SK-N-SH treated with all-trans-retinoic acid at 6 μM for 48 hours (cell line): ENCODE measurements around the gene SORL1.

Source experiments
- ATAC-seq: fragments of 200-7000 bp; cut with Tn5 transposase; 3 replicates; pipeline ENCODE4 v1.9.1; 2020; ENCODE audit warnings: mild to moderate bottlenecking, moderate library complexity
- ARNTL ChIP-seq: fragments of 450-650 bp; formaldehyde crosslinking; IDR thresholded peaks from 2 replicates; pipeline ENCODE4 v1.5.0; 2020; ENCODE audit warnings: low read depth, mild to moderate bottlenecking, moderate library complexity, borderline replicate concordance
- BACH2 ChIP-seq: fragments of 250-450 bp; sonication (Bioruptor Pico); IDR thresholded peaks from 2 replicates; pipeline ENCODE4 v1.9.0; 2021; ENCODE audit warnings: mild to moderate bottlenecking, borderline replicate concordance
- CSDC2 ChIP-seq: fragments of 250-450 bp; sonication (Bioruptor Pico); IDR thresholded peaks from 2 replicates; pipeline ENCODE4 v1.5.0; 2020; ENCODE audit warnings: mild to moderate bottlenecking, moderate library complexity
- ESRRG ChIP-seq: fragments of 250-450 bp; sonication (Bioruptor Pico); IDR thresholded peaks from 2 replicates; pipeline ENCODE4 v1.6.1; 2021; ENCODE audit warnings: mild to moderate bottlenecking
- ISL1 ChIP-seq: fragments of 250-450 bp; sonication (Bioruptor Pico); IDR thresholded peaks from 2 replicates; pipeline ENCODE4 v2.1.2; 2022; ENCODE audit warnings: mild to moderate bottlenecking, moderate library complexity
- PPARA ChIP-seq: fragments of 250-450 bp; sonication (Bioruptor Pico); IDR thresholded peaks from 2 replicates; pipeline ENCODE4 v1.5.0; 2020; ENCODE audit warnings: mild to moderate bottlenecking, borderline replicate concordance
- RARB ChIP-seq: fragments of 250-450 bp; sonication (Bioruptor Pico); IDR thresholded peaks from 2 replicates; pipeline ENCODE4 v1.8.0; 2021; ENCODE audit warnings: mild to moderate bottlenecking, moderate library complexity
- SNAI2 ChIP-seq: fragments of 250-450 bp; sonication (Bioruptor Pico); IDR thresholded peaks from 2 replicates; pipeline ENCODE4 v1.5.0; 2020; ENCODE audit warnings: mild to moderate bottlenecking, moderate library complexity
- TCF4 ChIP-seq: fragments of 250-450 bp; sonication (Bioruptor Pico); IDR thresholded peaks from 2 replicates; pipeline ENCODE4 v1.8.0; 2021; ENCODE audit warnings: mild to moderate bottlenecking, moderate library complexity, borderline replicate concordance
- ZC3H10 ChIP-seq: fragments of 250-450 bp; sonication (Bioruptor Pico); IDR thresholded peaks from 2 replicates; pipeline ENCODE4 v1.5.1; 2021; ENCODE audit warnings: mild to moderate bottlenecking, moderate library complexity
- ZFP3 ChIP-seq: fragments of 250-450 bp; sonication (Bioruptor Pico); IDR thresholded peaks from 2 replicates; pipeline ENCODE4 v1.5.0; 2020; ENCODE audit warnings: mild to moderate bottlenecking, moderate library complexity
- ZFP30 ChIP-seq: fragments of 450-650 bp; formaldehyde crosslinking; IDR thresholded peaks from 2 replicates; pipeline ENCODE4 v1.5.0; 2022; ENCODE audit warnings: mild to moderate bottlenecking, moderate library complexity
- ZNF565 ChIP-seq: fragments of 450-650 bp; formaldehyde crosslinking; conservative IDR thresholded peaks from 2 replicates; pipeline ENCODE4 v1.5.0; 2020; ENCODE audit warnings: low read depth, mild to moderate bottlenecking, moderate library complexity
- ZNF70 ChIP-seq: fragments of 450-650 bp; formaldehyde crosslinking; IDR thresholded peaks from 2 replicates; pipeline ENCODE4 v1.5.0; 2020; ENCODE audit warnings: mild to moderate bottlenecking, moderate library complexity
- ZNF8 ChIP-seq: fragments of 450-650 bp; formaldehyde crosslinking; IDR thresholded peaks from 2 replicates; pipeline ENCODE4 v1.5.0; 2020; ENCODE audit warnings: mild to moderate bottlenecking, moderate library complexity
- TF ChIP-seq, protein P1 (sequence below): fragments of 250-450 bp; sonication (Bioruptor Pico); IDR thresholded peaks from 2 replicates; pipeline ENCODE4 v1.8.0; 2020; ENCODE audit warnings: mild to moderate bottlenecking, moderate library complexity, borderline replicate concordance
- TF ChIP-seq, protein P2 (sequence below): fragments of 250-450 bp; sonication (Bioruptor Pico); IDR thresholded peaks from 2 replicates; pipeline ENCODE4 v1.5.1; 2020; ENCODE audit warnings: low read depth, mild to moderate bottlenecking, moderate library complexity
- TF ChIP-seq, protein P3 (sequence below): fragments of 250-450 bp; sonication (Bioruptor Pico); IDR thresholded peaks from 2 replicates; pipeline ENCODE4 v1.5.0; 2020; ENCODE audit warnings: mild to moderate bottlenecking, moderate library complexity
- TF ChIP-seq, protein P4 (sequence below): fragments of 250-450 bp; sonication (Bioruptor Pico); IDR thresholded peaks from 2 replicates; pipeline ENCODE4 v1.5.1; 2021; ENCODE audit warnings: mild to moderate bottlenecking, moderate library complexity
- TF ChIP-seq, protein P5 (sequence below): fragments of 250-450 bp; sonication (Bioruptor Pico); IDR thresholded peaks from 2 replicates; pipeline ENCODE4 v1.8.0; 2021; ENCODE audit warnings: low read depth, mild to moderate bottlenecking, moderate library complexity, borderline replicate concordance

Gene SORL1

DNA sequence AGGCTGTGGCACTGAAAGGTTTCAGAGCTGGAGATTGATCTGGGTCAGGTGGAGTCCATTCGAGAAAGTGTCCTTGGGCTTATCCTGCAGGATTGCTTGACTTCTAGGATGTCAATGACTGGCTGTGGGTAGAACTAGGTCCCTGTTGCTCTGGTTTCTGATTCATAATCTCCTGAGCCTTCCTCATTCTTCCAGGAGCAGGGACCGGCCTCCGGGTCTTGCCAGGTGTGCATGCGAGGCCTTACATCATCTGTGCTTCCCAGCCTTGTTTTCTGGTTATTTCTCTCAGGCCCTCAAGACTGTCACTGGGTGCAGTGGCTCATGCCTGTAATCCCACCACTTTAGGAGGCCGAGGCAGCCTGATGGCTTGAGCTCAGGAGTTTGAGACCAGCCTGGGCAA is 33.9 kb downstream of the SORL1 start (continued):
- TF ChIP-seq, protein P1, sequence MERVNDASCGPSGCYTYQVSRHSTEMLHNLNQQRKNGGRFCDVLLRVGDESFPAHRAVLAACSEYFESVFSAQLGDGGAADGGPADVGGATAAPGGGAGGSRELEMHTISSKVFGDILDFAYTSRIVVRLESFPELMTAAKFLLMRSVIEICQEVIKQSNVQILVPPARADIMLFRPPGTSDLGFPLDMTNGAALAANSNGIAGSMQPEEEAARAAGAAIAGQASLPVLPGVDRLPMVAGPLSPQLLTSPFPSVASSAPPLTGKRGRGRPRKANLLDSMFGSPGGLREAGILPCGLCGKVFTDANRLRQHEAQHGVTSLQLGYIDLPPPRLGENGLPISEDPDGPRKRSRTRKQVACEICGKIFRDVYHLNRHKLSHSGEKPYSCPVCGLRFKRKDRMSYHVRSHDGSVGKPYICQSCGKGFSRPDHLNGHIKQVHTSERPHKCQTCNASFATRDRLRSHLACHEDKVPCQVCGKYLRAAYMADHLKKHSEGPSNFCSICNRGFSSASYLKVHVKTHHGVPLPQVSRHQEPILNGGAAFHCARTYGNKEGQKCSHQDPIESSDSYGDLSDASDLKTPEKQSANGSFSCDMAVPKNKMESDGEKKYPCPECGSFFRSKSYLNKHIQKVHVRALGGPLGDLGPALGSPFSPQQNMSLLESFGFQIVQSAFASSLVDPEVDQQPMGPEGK (CRISPR knock-in tag), result no peak
- no peak for TF ChIP-seq BACH2 (CRISPR knock-in tag)

DNA sequence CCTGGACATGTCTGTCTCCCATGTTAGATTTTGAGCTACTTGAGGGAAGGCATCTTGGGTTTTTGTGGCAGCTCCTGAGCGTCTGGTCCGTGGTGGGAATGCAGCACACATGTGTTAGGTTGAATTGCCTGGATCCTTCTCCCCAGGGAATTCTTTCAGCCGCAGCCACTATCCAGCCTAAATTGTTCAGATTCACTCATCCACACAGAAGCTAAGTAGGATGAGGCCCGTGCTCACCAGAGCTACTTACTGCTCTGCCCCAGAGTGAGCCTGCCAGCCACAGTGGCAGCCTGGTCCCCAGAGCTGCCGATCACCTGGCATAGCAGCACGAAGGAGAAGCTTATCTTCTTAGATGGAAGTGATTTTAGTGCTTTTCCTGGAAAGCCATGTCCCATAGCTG is 35.1 kb downstream of the SORL1 start:
- no peak for ATAC-seq
- TF ChIP-seq BACH2 (CRISPR knock-in tag), result no peak
- TF ChIP-seq ZFP3, result no peak
- no peak for TF ChIP-seq CSDC2 (CRISPR knock-in tag)
- TF ChIP-seq ISL1 (CRISPR knock-in tag), result no peak
- TF ChIP-seq TCF4 (CRISPR knock-in tag), result no peak
- TF ChIP-seq ZFP30, result no peak
- TF ChIP-seq, protein P1 (CRISPR knock-in tag), result no peak
- TF ChIP-seq ZNF8 (CRISPR knock-in tag), result no peak
- no peak for TF ChIP-seq ZC3H10 (CRISPR knock-in tag)
- no peak for TF ChIP-seq SNAI2 (CRISPR knock-in tag)
- no peak for TF ChIP-seq ESRRG (CRISPR knock-in tag)
- TF ChIP-seq, protein P2, sequence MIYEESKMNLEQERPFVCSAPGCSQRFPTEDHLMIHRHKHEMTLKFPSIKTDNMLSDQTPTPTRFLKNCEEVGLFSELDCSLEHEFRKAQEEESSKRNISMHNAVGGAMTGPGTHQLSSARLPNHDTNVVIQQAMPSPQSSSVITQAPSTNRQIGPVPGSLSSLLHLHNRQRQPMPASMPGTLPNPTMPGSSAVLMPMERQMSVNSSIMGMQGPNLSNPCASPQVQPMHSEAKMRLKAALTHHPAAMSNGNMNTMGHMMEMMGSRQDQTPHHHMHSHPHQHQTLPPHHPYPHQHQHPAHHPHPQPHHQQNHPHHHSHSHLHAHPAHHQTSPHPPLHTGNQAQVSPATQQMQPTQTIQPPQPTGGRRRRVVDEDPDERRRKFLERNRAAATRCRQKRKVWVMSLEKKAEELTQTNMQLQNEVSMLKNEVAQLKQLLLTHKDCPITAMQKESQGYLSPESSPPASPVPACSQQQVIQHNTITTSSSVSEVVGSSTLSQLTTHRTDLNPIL (CRISPR knock-in tag), result no peak
- no peak for TF ChIP-seq ZNF70
- no peak for TF ChIP-seq ZNF565 (CRISPR knock-in tag)
- no peak for TF ChIP-seq RARB (CRISPR knock-in tag)
- no peak for TF ChIP-seq PPARA
- TF ChIP-seq, protein P3, sequence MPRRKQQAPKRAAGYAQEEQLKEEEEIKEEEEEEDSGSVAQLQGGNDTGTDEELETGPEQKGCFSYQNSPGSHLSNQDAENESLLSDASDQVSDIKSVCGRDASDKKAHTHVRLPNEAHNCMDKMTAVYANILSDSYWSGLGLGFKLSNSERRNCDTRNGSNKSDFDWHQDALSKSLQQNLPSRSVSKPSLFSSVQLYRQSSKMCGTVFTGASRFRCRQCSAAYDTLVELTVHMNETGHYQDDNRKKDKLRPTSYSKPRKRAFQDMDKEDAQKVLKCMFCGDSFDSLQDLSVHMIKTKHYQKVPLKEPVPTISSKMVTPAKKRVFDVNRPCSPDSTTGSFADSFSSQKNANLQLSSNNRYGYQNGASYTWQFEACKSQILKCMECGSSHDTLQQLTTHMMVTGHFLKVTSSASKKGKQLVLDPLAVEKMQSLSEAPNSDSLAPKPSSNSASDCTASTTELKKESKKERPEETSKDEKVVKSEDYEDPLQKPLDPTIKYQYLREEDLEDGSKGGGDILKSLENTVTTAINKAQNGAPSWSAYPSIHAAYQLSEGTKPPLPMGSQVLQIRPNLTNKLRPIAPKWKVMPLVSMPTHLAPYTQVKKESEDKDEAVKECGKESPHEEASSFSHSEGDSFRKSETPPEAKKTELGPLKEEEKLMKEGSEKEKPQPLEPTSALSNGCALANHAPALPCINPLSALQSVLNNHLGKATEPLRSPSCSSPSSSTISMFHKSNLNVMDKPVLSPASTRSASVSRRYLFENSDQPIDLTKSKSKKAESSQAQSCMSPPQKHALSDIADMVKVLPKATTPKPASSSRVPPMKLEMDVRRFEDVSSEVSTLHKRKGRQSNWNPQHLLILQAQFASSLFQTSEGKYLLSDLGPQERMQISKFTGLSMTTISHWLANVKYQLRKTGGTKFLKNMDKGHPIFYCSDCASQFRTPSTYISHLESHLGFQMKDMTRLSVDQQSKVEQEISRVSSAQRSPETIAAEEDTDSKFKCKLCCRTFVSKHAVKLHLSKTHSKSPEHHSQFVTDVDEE (CRISPR knock-in tag), result no peak
- TF ChIP-seq, protein P4, sequence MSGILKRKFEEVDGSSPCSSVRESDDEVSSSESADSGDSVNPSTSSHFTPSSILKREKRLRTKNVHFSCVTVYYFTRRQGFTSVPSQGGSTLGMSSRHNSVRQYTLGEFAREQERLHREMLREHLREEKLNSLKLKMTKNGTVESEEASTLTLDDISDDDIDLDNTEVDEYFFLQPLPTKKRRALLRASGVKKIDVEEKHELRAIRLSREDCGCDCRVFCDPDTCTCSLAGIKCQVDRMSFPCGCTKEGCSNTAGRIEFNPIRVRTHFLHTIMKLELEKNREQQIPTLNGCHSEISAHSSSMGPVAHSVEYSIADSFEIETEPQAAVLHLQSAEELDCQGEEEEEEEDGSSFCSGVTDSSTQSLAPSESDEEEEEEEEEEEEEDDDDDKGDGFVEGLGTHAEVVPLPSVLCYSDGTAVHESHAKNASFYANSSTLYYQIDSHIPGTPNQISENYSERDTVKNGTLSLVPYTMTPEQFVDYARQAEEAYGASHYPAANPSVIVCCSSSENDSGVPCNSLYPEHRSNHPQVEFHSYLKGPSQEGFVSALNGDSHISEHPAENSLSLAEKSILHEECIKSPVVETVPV, result no peak
- TF ChIP-seq ARNTL (CRISPR knock-in tag), result no peak
- TF ChIP-seq, protein P5, sequence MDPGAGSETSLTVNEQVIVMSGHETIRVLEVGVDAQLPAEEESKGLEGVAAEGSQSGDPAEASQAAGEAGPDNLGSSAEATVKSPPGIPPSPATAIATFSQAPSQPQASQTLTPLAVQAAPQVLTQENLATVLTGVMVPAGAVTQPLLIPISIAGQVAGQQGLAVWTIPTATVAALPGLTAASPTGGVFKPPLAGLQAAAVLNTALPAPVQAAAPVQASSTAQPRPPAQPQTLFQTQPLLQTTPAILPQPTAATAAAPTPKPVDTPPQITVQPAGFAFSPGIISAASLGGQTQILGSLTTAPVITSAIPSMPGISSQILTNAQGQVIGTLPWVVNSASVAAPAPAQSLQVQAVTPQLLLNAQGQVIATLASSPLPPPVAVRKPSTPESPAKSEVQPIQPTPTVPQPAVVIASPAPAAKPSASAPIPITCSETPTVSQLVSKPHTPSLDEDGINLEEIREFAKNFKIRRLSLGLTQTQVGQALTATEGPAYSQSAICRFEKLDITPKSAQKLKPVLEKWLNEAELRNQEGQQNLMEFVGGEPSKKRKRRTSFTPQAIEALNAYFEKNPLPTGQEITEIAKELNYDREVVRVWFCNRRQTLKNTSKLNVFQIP, result no peak

DNA sequence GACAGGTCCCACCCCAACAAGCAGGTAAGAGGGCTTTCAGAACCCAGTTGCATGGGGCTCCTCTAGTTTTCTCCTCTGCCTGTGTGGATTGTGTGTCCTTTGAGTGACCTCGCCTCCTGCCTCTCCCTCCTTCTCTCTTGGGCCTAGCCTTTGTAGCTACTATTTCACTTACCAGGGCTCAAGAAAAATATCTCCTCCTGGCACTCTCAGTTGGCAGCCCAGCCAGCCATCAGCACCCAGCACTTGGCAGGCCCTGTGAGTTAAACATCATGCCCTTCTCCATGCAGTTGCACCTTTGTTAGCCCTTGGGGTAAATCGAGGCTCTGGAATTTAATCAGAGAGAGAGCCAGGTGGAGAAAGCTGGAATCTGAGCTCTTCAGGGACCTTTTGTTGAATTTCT is 36.1 kb downstream of the SORL1 start:
- no peak for ATAC-seq
- no peak for TF ChIP-seq BACH2 (CRISPR knock-in tag)
- TF ChIP-seq PPARA, result no peak
- TF ChIP-seq, protein P3 (CRISPR knock-in tag), result no peak
- no peak for TF ChIP-seq ZFP3
